ENCODE results near the gene PLCXD3.
"Not testable (repeated sequence)": the region's sequence is repeated elsewhere in the genome, so short reads cannot be mapped to it uniquely, and the experiment has no call there.

Gene PLCXD3

GRCh38 chr5:41338136-41338675 is 172.2 kb downstream of the PLCXD3 start:
- Histone ChIP-seq H3K36me3 (ENCODE audit: control insufficient read depth, low read depth, low read length) (no peaks in the 10 kb centered on the region), H3K27me3 (ENCODE audit: control insufficient read depth, insufficient read depth, low read length) (no peaks in the 10 kb centered on the region), H3K9ac (ENCODE audit: low read length) (no peak overlapping the region), H3K4me3 (ENCODE audit: low read length) (no peak overlapping the region), H3K9me3 (ENCODE audit: control insufficient read depth, low read depth, low read length) (no peaks in the 10 kb centered on the region), H3K4me1 (ENCODE audit: control insufficient read depth, low read depth, low read length) (peaks cover 12% of the 10 kb centered on the region), H3K27ac (ENCODE audit: low read length) (no peak overlapping the region)

GRCh38 chr5:41337724-41338123 is 172.7 kb downstream of the PLCXD3 start:
- Histone ChIP-seq H3K27me3 (ENCODE audit: control insufficient read depth, insufficient read depth, low read length) (no peaks in the 10 kb centered on the region), H3K9me3 (ENCODE audit: control insufficient read depth, low read depth, low read length) (no peaks in the 10 kb centered on the region), H3K27ac (ENCODE audit: low read length) (no peak overlapping the region), H3K9ac (ENCODE audit: low read length) (no peak overlapping the region), H3K4me3 (ENCODE audit: low read length) (no peak overlapping the region), H3K36me3 (ENCODE audit: control insufficient read depth, low read depth, low read length) (no peaks in the 10 kb centered on the region), H3K4me1 (ENCODE audit: control insufficient read depth, low read depth, low read length) (peaks cover 12% of the 10 kb centered on the region)

DNA sequence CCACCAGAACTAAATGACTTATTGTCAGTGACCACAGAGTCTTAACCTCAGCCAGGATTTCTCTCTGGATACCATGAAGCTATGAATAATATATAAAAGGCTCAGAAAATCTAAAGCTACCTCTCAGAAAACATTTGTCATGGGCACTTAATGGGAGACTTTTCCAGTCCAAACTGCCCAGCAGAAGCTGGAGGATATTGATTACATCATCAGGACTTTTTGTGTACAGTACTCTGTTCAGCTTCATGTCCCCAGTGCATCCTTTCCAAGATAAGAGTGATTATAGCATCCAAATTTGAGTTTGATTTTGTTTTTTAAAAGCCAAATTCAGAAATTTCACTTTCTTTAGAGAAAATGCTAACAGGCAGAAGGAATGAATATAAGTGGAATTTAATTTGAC is 173.2 kb downstream of the PLCXD3 start:
- no peak overlapping the region for H3K9ac ChIP-seq (ENCODE audit: low read length)
- H3K4me1 ChIP-seq (ENCODE audit: control insufficient read depth, low read depth, low read length): peaks cover 12% of the 10 kb centered on the region
- no peak overlapping the region for H3K27ac ChIP-seq (ENCODE audit: low read length)
- no peaks in the 10 kb centered on the region for H3K27me3 ChIP-seq (ENCODE audit: control insufficient read depth, insufficient read depth, low read length)
- no peaks in the 10 kb centered on the region for H3K36me3 ChIP-seq (ENCODE audit: control insufficient read depth, low read depth, low read length)
- no peaks in the 10 kb centered on the region for H3K9me3 ChIP-seq (ENCODE audit: control insufficient read depth, low read depth, low read length)
- H3K4me3 ChIP-seq (ENCODE audit: low read length): no peak overlapping the region

GRCh38 chr5:41336471-41336870 is 173.9 kb downstream of the PLCXD3 start:
- Histone ChIP-seq H3K4me1 (ENCODE audit: control insufficient read depth, low read depth, low read length) (peaks cover 12% of the 10 kb centered on the region), H3K36me3 (ENCODE audit: control insufficient read depth, low read depth, low read length) (no peaks in the 10 kb centered on the region), H3K4me3 (ENCODE audit: low read length) (no peak overlapping the region)

GRCh38 chr5:41335596-41336181 is 174.7 kb downstream of the PLCXD3 start:
- no peaks in the 10 kb centered on the region for H3K27me3 ChIP-seq (ENCODE audit: control insufficient read depth, insufficient read depth, low read length)
- H3K9ac ChIP-seq (ENCODE audit: low read length): no peak overlapping the region

More at GRCh38 chr5:41336471-41336870, 173.9 kb downstream of the PLCXD3 start:
- Histone ChIP-seq H3K9me3 (ENCODE audit: control insufficient read depth, low read depth, low read length) (no peaks in the 10 kb centered on the region), H3K27ac (ENCODE audit: low read length) (no peak overlapping the region), H3K27me3 (ENCODE audit: control insufficient read depth, insufficient read depth, low read length) (no peaks in the 10 kb centered on the region), H3K9ac (ENCODE audit: low read length) (no peak overlapping the region)

GRCh38 chr5:41334758-41335157 is 175.6 kb downstream of the PLCXD3 start:
- no peak overlapping the region for H3K9ac ChIP-seq (ENCODE audit: low read length)
- peaks cover 12% of the 10 kb centered on the region for H3K4me1 ChIP-seq (ENCODE audit: control insufficient read depth, low read depth, low read length)
- no peak overlapping the region for H3K4me3 ChIP-seq (ENCODE audit: low read length)
- H3K9me3 ChIP-seq (ENCODE audit: control insufficient read depth, low read depth, low read length): no peaks in the 10 kb centered on the region
- no peak overlapping the region for H3K27ac ChIP-seq (ENCODE audit: low read length)
- no peaks in the 10 kb centered on the region for H3K27me3 ChIP-seq (ENCODE audit: control insufficient read depth, insufficient read depth, low read length)
- H3K36me3 ChIP-seq (ENCODE audit: control insufficient read depth, low read depth, low read length): no peaks in the 10 kb centered on the region

More at GRCh38 chr5:41335596-41336181, 174.7 kb downstream of the PLCXD3 start:
- no peak overlapping the region for H3K4me3 ChIP-seq (ENCODE audit: low read length)
- no peaks in the 10 kb centered on the region for H3K36me3 ChIP-seq (ENCODE audit: control insufficient read depth, low read depth, low read length)
- no peak overlapping the region for H3K27ac ChIP-seq (ENCODE audit: low read length)
- peaks cover 12% of the 10 kb centered on the region for H3K4me1 ChIP-seq (ENCODE audit: control insufficient read depth, low read depth, low read length)
- no peaks in the 10 kb centered on the region for H3K9me3 ChIP-seq (ENCODE audit: control insufficient read depth, low read depth, low read length)

GRCh38 chr5:41334221-41334620 is 176.2 kb downstream of the PLCXD3 start:
- H3K36me3 ChIP-seq (ENCODE audit: control insufficient read depth, low read depth, low read length): no peaks in the 10 kb centered on the region
- H3K27ac ChIP-seq (ENCODE audit: low read length): no peak overlapping the region
- H3K9me3 ChIP-seq (ENCODE audit: control insufficient read depth, low read depth, low read length): no peaks in the 10 kb centered on the region
- H3K4me1 ChIP-seq (ENCODE audit: control insufficient read depth, low read depth, low read length): peaks cover 12% of the 10 kb centered on the region
- no peak overlapping the region for H3K4me3 ChIP-seq (ENCODE audit: low read length)
- H3K9ac ChIP-seq (ENCODE audit: low read length): no peak overlapping the region
- no peaks in the 10 kb centered on the region for H3K27me3 ChIP-seq (ENCODE audit: control insufficient read depth, insufficient read depth, low read length)

GRCh38 chr5:41325074-41325473 is 185.3 kb downstream of the PLCXD3 start:
- H3K4me3 ChIP-seq (ENCODE audit: low read length): no peak overlapping the region
- H3K9ac ChIP-seq (ENCODE audit: low read length): no peak overlapping the region
- no peak overlapping the region for H3K27ac ChIP-seq (ENCODE audit: low read length)
- H3K4me1 ChIP-seq (ENCODE audit: control insufficient read depth, low read depth, low read length): no peaks in the 10 kb centered on the region
- H3K36me3 ChIP-seq (ENCODE audit: control insufficient read depth, low read depth, low read length): no peaks in the 10 kb centered on the region
- no peaks in the 10 kb centered on the region for H3K9me3 ChIP-seq (ENCODE audit: control insufficient read depth, low read depth, low read length)
- H3K27me3 ChIP-seq (ENCODE audit: control insufficient read depth, insufficient read depth, low read length): no peaks in the 10 kb centered on the region

DNA sequence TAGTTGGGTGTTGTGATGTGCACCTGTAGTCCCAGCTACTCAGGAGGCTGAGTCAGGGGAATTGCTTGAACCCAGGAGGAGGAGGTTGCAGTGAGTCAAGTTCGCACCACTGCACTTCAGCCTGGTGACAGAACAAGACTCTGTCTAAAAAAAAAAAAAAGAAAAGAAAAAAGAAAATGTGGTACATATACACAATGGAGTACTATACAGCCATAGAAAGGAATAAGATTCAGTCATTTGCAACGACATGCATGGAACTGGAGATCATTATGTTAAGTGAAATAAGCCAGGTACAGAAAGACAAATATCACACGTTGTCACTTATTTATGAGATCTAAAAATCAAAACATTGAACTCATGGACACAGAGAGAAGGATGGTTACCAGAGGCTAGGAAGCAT is 187.6 kb downstream of the PLCXD3 start:
- not testable (repeated sequence) for H3K27me3 ChIP-seq (ENCODE audit: control insufficient read depth, insufficient read depth, low read length); H3K4me1 ChIP-seq (ENCODE audit: control insufficient read depth, low read depth, low read length); H3K9me3 ChIP-seq (ENCODE audit: control insufficient read depth, low read depth, low read length); H3K27ac ChIP-seq (ENCODE audit: low read length); H3K4me3 ChIP-seq (ENCODE audit: low read length); H3K36me3 ChIP-seq (ENCODE audit: control insufficient read depth, low read depth, low read length); H3K9ac ChIP-seq (ENCODE audit: low read length)

GRCh38 chr5:41312478-41313060 is 197.8 kb downstream of the PLCXD3 start:
- no peak overlapping the region for H3K27ac ChIP-seq (ENCODE audit: low read length)
- no peaks in the 10 kb centered on the region for H3K9me3 ChIP-seq (ENCODE audit: control insufficient read depth, low read depth, low read length)
- no peak overlapping the region for H3K4me3 ChIP-seq (ENCODE audit: low read length)
- H3K27me3 ChIP-seq (ENCODE audit: control insufficient read depth, insufficient read depth, low read length): no peaks in the 10 kb centered on the region
- no peak overlapping the region for H3K9ac ChIP-seq (ENCODE audit: low read length)
- H3K36me3 ChIP-seq (ENCODE audit: control insufficient read depth, low read depth, low read length): no peaks in the 10 kb centered on the region
- no peaks in the 10 kb centered on the region for H3K4me1 ChIP-seq (ENCODE audit: control insufficient read depth, low read depth, low read length)

DNA sequence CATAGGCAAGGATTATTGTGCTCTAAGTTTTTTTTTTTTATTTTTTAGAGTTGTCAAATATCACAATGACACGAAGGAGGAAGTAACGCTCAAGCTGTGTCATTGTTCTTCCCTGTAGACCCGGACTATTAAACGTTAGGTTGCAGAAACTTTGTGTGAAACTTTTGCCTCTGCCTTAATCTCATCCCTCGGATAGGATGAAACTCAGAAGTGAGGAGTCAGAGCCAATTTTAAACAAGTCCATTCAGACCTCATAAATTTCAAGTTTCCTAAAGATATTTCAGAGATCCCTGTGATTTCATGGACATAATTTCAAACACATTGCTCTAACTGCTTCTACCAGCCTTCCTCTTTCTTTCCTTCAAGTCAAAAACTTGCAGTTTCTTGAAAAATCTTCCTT is 198.3 kb downstream of the PLCXD3 start:
- no peak overlapping the region for H3K27ac ChIP-seq (ENCODE audit: low read length)
- H3K36me3 ChIP-seq (ENCODE audit: control insufficient read depth, low read depth, low read length): no peaks in the 10 kb centered on the region
- H3K27me3 ChIP-seq (ENCODE audit: control insufficient read depth, insufficient read depth, low read length): no peaks in the 10 kb centered on the region
- no peak overlapping the region for H3K9ac ChIP-seq (ENCODE audit: low read length)
- no peaks in the 10 kb centered on the region for H3K9me3 ChIP-seq (ENCODE audit: control insufficient read depth, low read depth, low read length)
- H3K4me3 ChIP-seq (ENCODE audit: low read length): no peak overlapping the region
- no peaks in the 10 kb centered on the region for H3K4me1 ChIP-seq (ENCODE audit: control insufficient read depth, low read depth, low read length)

GRCh38 chr5:41309275-41309674 is 201.1 kb downstream of the PLCXD3 start:
- no peak overlapping the region for H3K9ac ChIP-seq (ENCODE audit: low read length)

More at GRCh38 chr5:41309275-41309674, 201.1 kb downstream of the PLCXD3 start:
- no peaks in the 10 kb centered on the region for H3K36me3 ChIP-seq (ENCODE audit: control insufficient read depth, low read depth, low read length)
- H3K4me3 ChIP-seq (ENCODE audit: low read length): no peak overlapping the region
- no peaks in the 10 kb centered on the region for H3K27me3 ChIP-seq (ENCODE audit: control insufficient read depth, insufficient read depth, low read length)
- H3K9me3 ChIP-seq (ENCODE audit: control insufficient read depth, low read depth, low read length): no peaks in the 10 kb centered on the region
- H3K4me1 ChIP-seq (ENCODE audit: control insufficient read depth, low read depth, low read length): no peaks in the 10 kb centered on the region
- H3K27ac ChIP-seq (ENCODE audit: low read length): no peak overlapping the region

All from iPS-18a (cell line).